Measurements from ENCODE around the gene THAP10. TPM values are rescaled to one million over a fixed set of nuclear protein-coding genes. Genes with fewer than 3 reads are reported as not detected.

The THAP10 gene
- total and polyA plus RNA-seq, 10 donors: 0.41 to 1.4 (median 0.78) TPM

- Histone ChIP-seq H3K4me3 (no peak overlapping the region), H3K4me1 (no peaks in the 10 kb centered on the region), H3K36me3 (peaks cover 0 to 6% (median 0%) of the 10 kb centered on the region in 6 donors), H3K27me3 (replicated peaks in 1 of 7) (peaks cover 0 to 2% (median 0%) of the 10 kb centered on the region in 7 donors), H3K27ac (no peak overlapping the region), H3K9me3 (no peaks in the 10 kb centered on the region)
- TF ChIP-seq POLR2A (IDR thresholded peaks at IDR 0.05): no peak
- TF ChIP-seq POLR2AphosphoS5 (IDR thresholded peaks at IDR 0.05): no peak
- no peak for TF ChIP-seq CTCF (IDR thresholded peaks at IDR 0.05 in 8 of 11, conservative IDR thresholded peaks at IDR 0.05 in 3 of 11)
- intact Hi-C loops (cut with DNase I; ENCODE audit: low total_unique reads): no loop called here
- DNase-seq: no peak
- WGBS, 5 donors: 65 to 71% (median 69%) methylated on average over 9 of the region's 9 CpGs
Observed at GRCh38 chr15:70833861-70834765, 58.1 kb downstream of the THAP10 start.

GRCh38 chr15:70833422-70833821, 58.8 kb downstream of the THAP10 start:
- intact Hi-C loops (cut with DNase I; ENCODE audit: low total_unique reads): no loop called here
- no peak for DNase-seq
- peaks cover 0 to 8% (median 0%) of the 10 kb centered on the region in 7 donors for H3K27me3 ChIP-seq (replicated peaks in 1 of 7)
- H3K9me3 ChIP-seq: no peaks in the 10 kb centered on the region
- 82 to 92% (median 85%) methylated on average over 3 of the region's 3 CpGs for WGBS, 5 donors
- no peak overlapping the region for H3K27ac ChIP-seq
- no peaks in the 10 kb centered on the region for H3K4me1 ChIP-seq
- H3K4me3 ChIP-seq: no peak overlapping the region
- H3K36me3 ChIP-seq: peaks cover 0 to 6% (median 0%) of the 10 kb centered on the region in 6 donors
- TF ChIP-seq CTCF (IDR thresholded peaks at IDR 0.05 in 8 of 11, conservative IDR thresholded peaks at IDR 0.05 in 3 of 11): no peak
- no peak for TF ChIP-seq POLR2AphosphoS5 (IDR thresholded peaks at IDR 0.05)
- no peak for TF ChIP-seq POLR2A (IDR thresholded peaks at IDR 0.05)

- 95 to 98% (median 95%) methylated on average over 17 to 20 of the region's 20 CpGs for whole genome bisulfite sequencing, 5 donors
- intact Hi-C loops (cut with DNase I; ENCODE audit: low total_unique reads): no loop called here
- H3K9me3 ChIP-seq: no peaks in the 10 kb centered on the region
- no peak for DNase-seq
- TF ChIP-seq POLR2A (IDR thresholded peaks at IDR 0.05) (no peak), POLR2AphosphoS5 (IDR thresholded peaks at IDR 0.05) (no peak), CTCF (IDR thresholded peaks at IDR 0.05 in 8 of 11, conservative IDR thresholded peaks at IDR 0.05 in 3 of 11) (no peak)
- no peaks in the 10 kb centered on the region for H3K4me1 ChIP-seq
- H3K27me3 ChIP-seq (replicated peaks in 1 of 7): peaks cover 0 to 8% (median 0%) of the 10 kb centered on the region in 7 donors
- peaks cover 0 to 6% (median 0%) of the 10 kb centered on the region in 6 donors for H3K36me3 ChIP-seq
- H3K4me3 ChIP-seq: no peak overlapping the region
- H3K27ac ChIP-seq: no peak overlapping the region
Observed at GRCh38 chr15:70832176-70832575, 60.1 kb downstream of the THAP10 start.

Other genes with a start within 250 kb of the THAP10 start
- gene UACA, start 128.9 kb downstream of the THAP10 start, total RNA-seq: 100 to 1,000 TPM in 1 of 7 donors, 10 to 100 TPM in 6; 47.4 to 113 (median 85.3) TPM
- gene UACA, start 128.9 kb downstream of the THAP10 start, polyA plus RNA-seq: 10 to 100 TPM; 21.9 to 94.2 (median 62.9) TPM
- gene LARP6, start 38.3 kb downstream of the THAP10 start, total RNA-seq: 1 to 10 TPM in 5 of 7 donors, under 1 TPM in 2; 0.85 to 7.0 (median 3.4) TPM
- gene LARP6, start 38.3 kb downstream of the THAP10 start, polyA plus RNA-seq: 1 to 10 TPM in 2 of 3 donors, under 1 TPM in 1; 0.93 to 2.2 (median 1.2) TPM
- gene LRRC49, start 393 bp upstream of the THAP10 start, total RNA-seq: 1 to 10 TPM; 1.6 to 4.1 (median 3.0) TPM
- 1 to 10 TPM in 2 of 3 donors, under 1 TPM in 1; 0.62 to 1.4 (median 1.3) TPM for gene LRRC49, start 393 bp upstream of the THAP10 start, polyA plus RNA-seq
- gene THSD4, start 223.0 kb upstream of the THAP10 start, total RNA-seq: 10 to 100 TPM in 2 of 7 donors, 1 to 10 TPM in 5; 1.9 to 11.3 (median 4.3) TPM
- under 1 TPM; 0.29 to 0.93 (median 0.30) TPM for gene THSD4, start 223.0 kb upstream of the THAP10 start, polyA plus RNA-seq